Fibroblast of the conjunctiva (primary cell): Measurements from ENCODE around the gene AMIGO2.
A peak's percentile ranks its signal among the peaks of the same experiment; 100 is the strongest.

ENCODE experiments used
- DNase-seq: peaks from one replicate; pipeline ENCODE4 v3.0.0-alpha.2; 2010; ENCODE audit warnings: low read depth

AMIGO2 gene

GRCh38 chr12:47033789-47034555 lies 45.8 kb downstream of the AMIGO2 start:
- no peak for DNase-seq

DNA sequence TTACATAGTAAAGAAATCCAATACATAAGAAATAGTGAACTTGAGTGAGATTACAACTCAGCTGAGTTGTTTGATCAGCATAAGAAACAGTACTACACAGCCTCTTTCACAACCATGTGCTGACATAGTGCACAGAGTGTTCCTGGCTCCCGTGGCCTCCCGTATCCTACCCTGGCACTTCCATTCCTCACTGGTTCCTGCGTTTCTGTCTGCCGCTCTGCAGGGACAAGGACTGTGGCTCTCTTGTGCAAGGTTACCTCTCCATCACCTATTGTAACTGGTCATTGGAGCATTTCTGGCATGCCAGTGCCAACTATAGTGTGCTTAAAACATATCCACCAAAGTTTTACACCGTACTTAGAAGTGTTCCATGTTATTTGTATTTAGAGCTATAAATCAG lies 46.7 kb downstream of the AMIGO2 start:
- DNase-seq, result no peak

DNA sequence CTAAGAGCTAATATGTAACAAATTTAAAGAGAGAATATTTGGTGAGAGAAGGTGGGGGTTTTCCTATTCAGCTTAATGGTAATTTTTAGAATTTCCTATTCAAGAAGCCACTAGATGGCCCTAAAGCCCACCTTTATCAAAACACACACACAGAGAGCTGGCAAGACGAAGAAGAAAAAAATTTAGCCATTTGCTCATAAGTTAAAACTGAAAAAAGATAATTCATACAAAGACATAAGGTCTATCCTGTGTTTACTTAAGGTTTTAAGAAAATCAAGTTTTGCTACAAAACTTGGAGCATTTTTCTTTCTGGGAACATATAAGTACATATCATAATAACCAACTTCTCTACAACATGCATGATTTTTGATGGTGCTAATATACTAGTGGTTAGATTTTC lies 47.1 kb downstream of the AMIGO2 start:
- DNase-seq, result peak; percentile 46

DNA sequence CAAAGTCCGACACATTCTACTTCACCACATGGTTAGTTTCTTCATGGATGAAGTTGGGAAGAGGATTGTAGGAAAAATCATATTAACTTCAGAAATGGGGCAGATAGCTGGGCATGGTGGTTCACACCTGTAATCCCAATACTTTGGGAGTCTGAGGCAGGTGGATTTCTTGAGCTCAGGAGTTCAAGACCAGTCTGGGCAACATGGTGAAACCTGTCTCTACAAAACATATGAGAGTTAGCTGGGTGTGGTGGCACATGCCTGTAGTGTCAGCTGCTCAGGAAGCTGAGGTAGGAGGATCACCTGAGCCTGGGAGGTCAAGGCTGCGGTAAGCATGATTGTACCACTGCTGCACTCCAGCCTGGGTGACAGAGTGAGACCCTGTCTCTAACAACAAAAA lies 49.9 kb downstream of the AMIGO2 start:
- DNase-seq, result no peak

GRCh38 chr12:47028981-47029708 lies 50.6 kb downstream of the AMIGO2 start:
- DNase-seq, result no peak

GRCh38 chr12:47028186-47028585 lies 51.6 kb downstream of the AMIGO2 start:
- DNase-seq, result no peak
